SK-N-SH (cell line): ENCODE results near the gene RAP1GAP.

Source experiments
- CHD2 ChIP-seq: fragments of 150-350 bp; IDR thresholded peaks from 2 replicates; pipeline ENCODE4 v1.6.1; 2018; ENCODE audit warnings: low read length; ENCODE audit not compliant: partially characterized antibody
- EP300 ChIP-seq, 2 experiments: IDR thresholded peaks; 2 replicates each; pipeline versions ENCODE4 v1.4.0 to v1.6.1; 2012; ENCODE audit warnings: borderline replicate concordance in 1 of 2, low read depth in 1 of 2, low read length in 1 of 2
- EZH2phosphoT487 ChIP-seq: fragments of 200-600 bp; sonication (generic); IDR thresholded peaks from 2 replicates; pipeline ENCODE4 v1.6.1; 2017; ENCODE audit warnings: low read depth, mixed run types, mild to moderate bottlenecking, antibody characterized with exemption, moderate library complexity, borderline replicate concordance
- POLR2AphosphoS5 ChIP-seq: IDR thresholded peaks from 2 replicates; pipeline ENCODE4 v1.6.1; 2012; ENCODE audit warnings: low read depth, low read length
- RCOR1 ChIP-seq: fragments of 150-350 bp; IDR thresholded peaks from 2 replicates; pipeline ENCODE4 v1.6.1; 2017; ENCODE audit warnings: antibody characterized with exemption, low read length
- TCF12 ChIP-seq: IDR thresholded peaks from 2 replicates; pipeline ENCODE4 v1.4.0; 2012
- TF ChIP-seq, protein P1 (sequence below): fragments of 200-600 bp; sonication (generic); IDR thresholded peaks from 2 replicates; pipeline ENCODE4 v1.6.1; 2017; ENCODE audit warnings: antibody characterized with exemption, mild to moderate bottlenecking, moderate library complexity
- TF ChIP-seq, protein P2 (sequence below): IDR thresholded peaks from 2 replicates; pipeline ENCODE4 v1.6.1; 2012; ENCODE audit warnings: mild to moderate bottlenecking, low read depth, low read length, moderate library complexity
- TF ChIP-seq, protein P3 (sequence below): IDR thresholded peaks from 2 replicates; pipeline ENCODE4; 2012

DNA sequence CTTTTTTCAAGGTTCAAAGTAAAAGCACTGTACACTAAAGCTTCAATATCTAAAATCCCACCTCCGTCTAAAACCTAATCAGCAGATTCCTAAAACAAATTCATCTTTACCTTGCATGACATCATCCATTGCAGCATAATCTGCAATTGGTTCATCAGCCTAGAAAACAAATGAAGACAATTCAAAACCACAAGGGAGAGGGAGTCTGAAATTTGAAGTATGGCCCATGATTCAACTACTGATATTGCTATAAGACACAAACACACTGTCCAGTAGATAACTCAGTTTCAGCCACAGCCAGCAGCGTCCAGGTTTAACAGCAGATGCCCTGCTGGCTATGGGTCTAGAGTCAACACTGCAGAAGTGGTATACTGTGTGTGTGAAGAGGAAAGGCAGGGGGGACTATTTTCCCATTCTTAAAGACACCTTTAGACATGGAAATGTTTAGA lies 17.9 kb upstream of the RAP1GAP start:
- TF ChIP-seq, protein P1, sequence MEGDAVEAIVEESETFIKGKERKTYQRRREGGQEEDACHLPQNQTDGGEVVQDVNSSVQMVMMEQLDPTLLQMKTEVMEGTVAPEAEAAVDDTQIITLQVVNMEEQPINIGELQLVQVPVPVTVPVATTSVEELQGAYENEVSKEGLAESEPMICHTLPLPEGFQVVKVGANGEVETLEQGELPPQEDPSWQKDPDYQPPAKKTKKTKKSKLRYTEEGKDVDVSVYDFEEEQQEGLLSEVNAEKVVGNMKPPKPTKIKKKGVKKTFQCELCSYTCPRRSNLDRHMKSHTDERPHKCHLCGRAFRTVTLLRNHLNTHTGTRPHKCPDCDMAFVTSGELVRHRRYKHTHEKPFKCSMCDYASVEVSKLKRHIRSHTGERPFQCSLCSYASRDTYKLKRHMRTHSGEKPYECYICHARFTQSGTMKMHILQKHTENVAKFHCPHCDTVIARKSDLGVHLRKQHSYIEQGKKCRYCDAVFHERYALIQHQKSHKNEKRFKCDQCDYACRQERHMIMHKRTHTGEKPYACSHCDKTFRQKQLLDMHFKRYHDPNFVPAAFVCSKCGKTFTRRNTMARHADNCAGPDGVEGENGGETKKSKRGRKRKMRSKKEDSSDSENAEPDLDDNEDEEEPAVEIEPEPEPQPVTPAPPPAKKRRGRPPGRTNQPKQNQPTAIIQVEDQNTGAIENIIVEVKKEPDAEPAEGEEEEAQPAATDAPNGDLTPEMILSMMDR: no peak
- TF ChIP-seq, protein P2, sequence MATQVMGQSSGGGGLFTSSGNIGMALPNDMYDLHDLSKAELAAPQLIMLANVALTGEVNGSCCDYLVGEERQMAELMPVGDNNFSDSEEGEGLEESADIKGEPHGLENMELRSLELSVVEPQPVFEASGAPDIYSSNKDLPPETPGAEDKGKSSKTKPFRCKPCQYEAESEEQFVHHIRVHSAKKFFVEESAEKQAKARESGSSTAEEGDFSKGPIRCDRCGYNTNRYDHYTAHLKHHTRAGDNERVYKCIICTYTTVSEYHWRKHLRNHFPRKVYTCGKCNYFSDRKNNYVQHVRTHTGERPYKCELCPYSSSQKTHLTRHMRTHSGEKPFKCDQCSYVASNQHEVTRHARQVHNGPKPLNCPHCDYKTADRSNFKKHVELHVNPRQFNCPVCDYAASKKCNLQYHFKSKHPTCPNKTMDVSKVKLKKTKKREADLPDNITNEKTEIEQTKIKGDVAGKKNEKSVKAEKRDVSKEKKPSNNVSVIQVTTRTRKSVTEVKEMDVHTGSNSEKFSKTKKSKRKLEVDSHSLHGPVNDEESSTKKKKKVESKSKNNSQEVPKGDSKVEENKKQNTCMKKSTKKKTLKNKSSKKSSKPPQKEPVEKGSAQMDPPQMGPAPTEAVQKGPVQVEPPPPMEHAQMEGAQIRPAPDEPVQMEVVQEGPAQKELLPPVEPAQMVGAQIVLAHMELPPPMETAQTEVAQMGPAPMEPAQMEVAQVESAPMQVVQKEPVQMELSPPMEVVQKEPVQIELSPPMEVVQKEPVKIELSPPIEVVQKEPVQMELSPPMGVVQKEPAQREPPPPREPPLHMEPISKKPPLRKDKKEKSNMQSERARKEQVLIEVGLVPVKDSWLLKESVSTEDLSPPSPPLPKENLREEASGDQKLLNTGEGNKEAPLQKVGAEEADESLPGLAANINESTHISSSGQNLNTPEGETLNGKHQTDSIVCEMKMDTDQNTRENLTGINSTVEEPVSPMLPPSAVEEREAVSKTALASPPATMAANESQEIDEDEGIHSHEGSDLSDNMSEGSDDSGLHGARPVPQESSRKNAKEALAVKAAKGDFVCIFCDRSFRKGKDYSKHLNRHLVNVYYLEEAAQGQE: no peak
- TF ChIP-seq EP300 (IDR thresholded peaks at IDR 0.05; ENCODE audit: borderline replicate concordance in 1 of 2, low read depth in 1 of 2, low read length in 1 of 2): no peak
- TF ChIP-seq TCF12: no peak
- TF ChIP-seq, protein P3, sequence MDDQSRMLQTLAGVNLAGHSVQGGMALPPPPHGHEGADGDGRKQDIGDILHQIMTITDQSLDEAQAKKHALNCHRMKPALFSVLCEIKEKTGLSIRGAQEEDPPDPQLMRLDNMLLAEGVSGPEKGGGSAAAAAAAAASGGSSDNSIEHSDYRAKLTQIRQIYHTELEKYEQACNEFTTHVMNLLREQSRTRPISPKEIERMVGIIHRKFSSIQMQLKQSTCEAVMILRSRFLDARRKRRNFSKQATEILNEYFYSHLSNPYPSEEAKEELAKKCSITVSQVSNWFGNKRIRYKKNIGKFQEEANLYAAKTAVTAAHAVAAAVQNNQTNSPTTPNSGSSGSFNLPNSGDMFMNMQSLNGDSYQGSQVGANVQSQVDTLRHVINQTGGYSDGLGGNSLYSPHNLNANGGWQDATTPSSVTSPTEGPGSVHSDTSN: no peak
- TF ChIP-seq RCOR1: no peak
- no peak for TF ChIP-seq CHD2
- TF ChIP-seq POLR2AphosphoS5: no peak
- TF ChIP-seq EZH2phosphoT487: no peak
